ENCODE data around the gene APOBEC3C.
"Not testable (repeated sequence)": the region's sequence is repeated elsewhere in the genome, so short reads cannot be mapped to it uniquely, and the experiment has no call there.

Gene APOBEC3C

DNA sequence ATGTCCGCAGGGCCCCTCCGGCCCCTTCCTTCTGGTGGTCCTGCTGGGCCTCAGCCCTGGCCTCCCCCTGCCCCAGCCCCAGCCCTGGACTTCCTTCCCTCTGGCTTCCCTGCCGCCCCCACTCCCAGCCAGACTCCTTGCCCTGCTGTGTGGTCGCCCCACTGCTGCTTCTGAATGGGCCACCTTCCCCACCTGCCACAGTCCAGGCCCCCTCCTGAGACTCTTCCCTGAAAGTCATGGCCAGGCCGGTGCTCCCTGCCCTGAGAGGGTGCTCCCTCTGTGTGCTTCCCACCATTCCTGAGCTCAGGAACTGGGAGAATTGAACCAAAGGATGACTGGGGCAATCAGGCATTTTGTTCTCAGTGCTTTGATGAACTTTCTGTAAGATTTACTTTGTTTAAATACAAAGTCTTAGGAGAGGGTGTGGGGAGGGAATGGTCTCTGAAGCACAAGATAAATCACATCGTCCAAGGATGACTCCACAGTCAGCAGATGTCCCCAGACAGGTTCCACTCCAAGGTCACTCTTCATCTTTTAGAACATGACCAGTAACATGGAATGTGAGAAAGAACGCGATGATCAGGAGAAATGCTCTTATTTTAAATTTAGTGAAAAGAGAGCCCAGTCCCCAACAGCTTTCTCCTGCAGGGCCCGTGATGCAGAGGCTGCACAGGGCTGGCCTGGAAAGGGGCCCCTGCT, 7.6 kb downstream of the APOBEC3C start:
- no peak for DNase-seq

DNA sequence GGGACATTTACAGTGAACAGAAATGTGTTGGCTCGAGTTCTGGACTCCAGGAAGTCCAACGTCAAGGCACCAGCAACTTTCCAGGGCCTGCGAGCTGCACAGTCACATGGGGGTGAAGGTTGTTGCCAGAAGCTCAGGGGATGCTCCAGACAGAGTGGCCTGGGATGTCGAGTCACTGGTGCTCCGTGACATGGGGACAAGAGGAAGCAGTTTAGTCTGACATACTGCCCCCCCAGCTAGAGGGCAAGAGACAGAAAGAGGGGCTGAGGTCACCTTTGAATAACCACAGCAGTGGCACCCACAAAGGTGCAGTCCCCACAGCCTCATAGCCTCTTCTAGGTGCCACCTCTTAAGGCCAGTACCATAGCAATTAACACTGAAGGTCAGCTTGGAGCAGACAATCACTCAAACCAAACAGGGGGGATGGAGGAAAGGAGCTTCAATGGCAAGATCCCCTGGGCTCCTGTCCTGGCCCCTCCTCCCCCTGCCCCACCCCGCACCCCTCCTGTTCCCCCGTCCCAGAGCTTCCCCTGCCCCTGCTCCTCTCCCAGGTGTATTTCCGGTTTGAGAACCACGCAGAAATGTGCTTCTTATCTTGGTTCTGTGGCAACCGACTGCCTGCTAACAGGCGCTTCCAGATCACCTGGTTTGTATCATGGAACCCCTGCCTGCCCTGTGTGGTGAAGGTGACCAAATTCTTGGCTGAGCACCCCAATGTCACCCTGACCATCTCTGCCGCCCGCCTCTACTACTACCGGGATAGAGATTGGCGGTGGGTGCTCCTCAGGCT, 10.7 kb downstream of the APOBEC3C start:
- DNase-seq, result no peak

DNA sequence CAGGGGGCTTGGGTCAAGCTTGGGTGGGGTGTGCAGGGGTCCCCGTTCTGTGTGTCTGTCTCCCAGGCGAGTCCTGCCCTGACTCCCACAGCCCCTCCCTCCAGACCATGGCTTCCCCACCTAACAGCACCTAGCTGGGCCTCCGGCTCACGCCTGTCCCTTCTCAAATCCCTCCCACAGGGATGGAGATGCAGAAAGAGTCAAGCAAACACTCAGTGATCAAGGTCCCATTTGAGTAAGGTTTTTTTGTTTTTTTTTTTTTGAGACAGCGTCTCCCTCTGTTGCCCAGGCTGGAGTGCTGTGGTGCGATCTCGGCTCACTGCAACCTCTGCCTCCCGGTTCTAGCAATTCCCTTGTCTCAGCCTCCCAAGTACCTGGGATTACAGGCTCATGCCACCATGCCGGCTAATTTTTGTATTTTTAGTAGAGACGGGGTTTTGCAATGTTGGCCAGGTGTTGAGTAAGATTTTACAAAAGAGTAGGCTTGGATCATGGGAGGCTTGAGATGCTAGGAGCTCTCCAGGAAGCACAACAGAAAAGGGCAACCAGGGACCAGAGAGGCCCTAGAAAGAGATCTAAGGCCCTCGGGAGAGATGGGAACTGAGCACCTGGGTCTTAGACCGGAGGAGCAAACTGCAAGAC, 12.6 kb downstream of the APOBEC3C start:
- peak in 1 of 2 donors; percentile 8 for DNase-seq

DNA sequence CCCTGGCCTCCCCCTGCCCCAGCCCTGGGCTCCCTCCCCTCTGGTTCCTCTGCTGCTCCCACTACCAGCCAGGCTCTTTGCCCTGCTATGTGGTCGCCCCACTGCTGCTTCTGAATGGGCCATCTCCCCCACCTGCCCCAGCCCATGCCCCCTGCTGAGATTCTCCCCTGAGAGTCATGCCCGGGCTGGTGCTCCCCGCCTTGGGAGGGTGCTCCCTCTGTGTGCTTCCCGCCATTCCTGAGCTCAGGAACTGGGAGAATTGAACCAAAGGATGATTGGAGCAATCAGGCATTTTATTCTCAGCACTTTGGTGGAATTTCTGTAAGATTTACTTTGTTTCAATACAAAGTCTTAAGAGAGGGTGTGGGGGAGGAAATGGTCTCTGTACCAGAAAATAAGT, 13.7 kb downstream of the APOBEC3C start:
- no peak for DNase-seq

DNA sequence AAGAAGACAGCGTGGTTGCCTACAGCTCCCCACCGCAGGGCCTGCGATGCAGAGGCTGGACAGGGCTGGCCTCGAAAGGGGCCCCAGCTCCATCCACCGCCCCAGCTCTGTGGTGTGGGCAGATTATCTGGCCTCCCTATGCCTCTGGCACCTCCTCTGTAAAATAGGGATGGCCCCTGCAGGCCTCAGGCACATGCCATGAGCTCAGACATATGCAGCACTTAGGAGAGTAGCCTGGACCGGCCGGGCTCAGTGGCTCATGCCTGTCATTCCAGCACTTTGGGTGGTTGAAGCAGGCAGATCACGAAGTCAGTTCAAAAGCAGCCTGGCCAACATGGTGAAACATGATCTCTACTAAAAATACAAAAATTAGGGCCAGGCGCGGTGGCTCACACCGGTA, 14.2 kb downstream of the APOBEC3C start:
- no peak for DNase-seq

DNA sequence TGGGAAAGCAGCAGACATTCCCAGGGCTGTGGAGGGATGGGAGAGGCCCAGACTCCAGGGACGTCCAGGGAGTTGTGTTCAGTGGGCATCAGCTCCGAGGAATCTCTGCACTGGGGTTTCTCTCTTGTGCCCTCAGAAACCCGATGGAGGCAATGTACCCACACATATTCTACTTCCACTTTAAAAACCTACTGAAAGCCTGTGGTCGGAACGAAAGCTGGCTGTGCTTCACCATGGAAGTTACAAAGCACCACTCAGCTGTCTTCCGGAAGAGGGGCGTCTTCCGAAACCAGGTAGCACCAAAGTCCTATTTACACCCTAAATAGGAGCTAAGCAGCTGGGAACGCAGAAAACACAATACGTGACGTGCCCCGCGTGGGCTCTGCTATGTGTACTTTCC, 15.2 kb downstream of the APOBEC3C start:
- peak in 1 of 2 donors; percentile 22 for DNase-seq

DNA sequence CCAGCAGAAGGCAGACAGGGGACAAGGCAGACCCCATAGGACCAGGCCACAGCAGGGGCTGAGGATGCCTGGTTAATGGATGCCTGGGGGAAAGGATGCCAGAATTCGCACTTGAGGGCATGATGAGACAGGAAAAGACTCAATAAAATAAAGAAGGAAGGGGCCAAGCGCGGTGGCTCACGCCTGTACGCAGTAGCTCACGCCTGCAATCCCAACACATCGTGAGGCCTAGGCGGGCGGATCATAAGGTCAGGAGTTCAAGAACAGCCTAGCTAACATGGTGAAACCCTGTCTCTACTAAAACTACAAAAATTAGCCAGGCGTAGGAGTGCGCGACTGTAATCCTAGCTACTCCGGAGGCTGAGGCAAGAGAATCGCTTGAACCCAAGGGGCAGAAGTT, 16.6 kb downstream of the APOBEC3C start:
- peak; percentile 26 to 38 for DNase-seq

DNA sequence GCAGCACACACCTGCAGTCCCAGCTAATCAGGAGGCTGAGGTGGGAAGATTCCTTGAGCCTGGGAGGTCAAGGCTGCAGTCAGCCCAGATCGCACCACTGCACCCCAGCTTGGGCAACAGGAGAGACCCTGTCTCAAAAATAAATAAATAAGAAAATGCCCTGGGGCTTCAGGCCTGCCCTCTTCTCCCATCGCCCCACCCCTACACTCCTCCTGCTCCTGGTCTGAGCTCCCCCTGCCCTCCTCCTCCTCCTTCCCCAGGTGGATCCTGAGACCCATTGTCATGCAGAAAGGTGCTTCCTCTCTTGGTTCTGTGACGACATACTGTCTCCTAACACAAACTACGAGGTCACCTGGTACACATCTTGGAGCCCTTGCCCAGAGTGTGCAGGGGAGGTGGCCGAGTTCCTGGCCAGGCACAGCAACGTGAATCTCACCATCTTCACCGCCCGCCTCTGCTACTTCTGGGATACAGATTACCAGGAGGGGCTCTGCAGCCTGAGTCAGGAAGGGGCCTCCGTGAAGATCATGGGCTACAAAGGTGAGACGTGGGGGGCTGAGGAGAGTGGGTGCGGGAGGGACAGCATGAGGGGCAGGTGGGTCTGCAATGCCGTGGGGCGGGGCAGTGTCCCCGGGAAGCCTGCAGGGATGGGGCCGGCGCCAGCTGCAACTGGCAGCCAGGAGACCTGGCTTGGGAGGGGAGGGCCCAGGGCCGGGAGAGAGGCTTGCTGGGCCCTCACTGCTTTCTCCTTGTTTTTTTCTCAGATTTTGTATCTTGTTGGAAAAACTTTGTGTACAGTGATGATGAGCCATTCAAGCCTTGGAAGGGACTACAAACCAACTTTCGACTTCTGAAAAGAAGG, 17.6 kb downstream of the APOBEC3C start:
- not testable (repeated sequence) for DNase-seq

DNA sequence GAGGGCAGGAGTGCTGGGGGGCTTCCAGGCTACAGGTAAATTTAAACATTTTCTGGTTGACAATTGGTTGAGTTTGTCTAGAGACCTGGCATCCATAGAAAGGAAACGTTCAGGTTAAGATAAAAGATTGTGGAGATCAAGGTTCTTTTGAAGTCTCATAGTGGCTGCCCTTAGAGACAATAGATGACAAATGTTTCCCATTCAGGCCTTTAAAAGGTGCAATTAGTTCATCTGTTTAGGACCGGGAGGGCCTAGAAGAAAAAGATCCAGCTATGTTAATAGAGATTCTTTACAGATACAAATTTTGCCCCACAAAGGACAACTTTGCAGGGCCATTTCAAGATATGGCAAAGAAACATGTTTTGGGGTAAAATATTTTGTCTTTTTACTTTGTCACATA, 23.0 kb downstream of the APOBEC3C start:
- not testable (repeated sequence) for DNase-seq

DNA sequence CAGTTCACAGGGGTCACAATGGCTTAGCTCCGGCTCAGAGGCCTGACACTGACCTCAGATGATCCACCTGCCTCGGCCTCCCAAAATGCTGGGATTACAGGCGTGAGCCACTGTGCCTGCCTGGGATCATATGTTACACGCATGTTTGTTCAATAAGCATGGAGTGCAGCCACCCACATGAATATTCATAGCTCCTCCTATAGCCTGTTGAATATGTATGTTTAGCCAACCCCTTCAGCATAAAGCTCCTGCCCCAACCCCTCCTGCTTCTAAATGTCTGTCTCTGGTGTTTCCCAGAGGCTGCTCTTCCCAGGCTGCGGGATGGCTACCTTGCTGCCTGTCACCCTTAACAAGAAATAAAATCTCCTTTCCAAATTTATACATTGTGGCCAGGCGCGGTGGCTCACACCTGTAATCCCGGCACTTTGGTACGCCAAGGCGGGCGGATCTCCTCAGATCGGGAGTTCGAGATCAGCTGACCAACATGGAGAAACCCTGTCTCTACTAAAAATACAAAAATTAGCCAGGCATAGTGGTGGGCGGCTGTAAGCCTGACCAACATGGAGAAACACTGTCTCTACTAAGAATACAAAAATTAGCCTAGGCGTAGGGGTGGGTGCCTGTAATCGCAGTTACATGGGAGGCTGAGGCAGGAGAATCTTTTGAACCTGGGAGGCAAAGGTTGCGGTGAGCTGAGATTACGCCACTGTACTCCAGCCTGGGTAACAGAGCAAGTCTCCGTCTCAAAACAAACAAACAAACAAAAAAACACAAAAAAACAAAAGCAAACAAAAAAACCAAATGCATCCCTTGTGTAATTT, 25.5 kb downstream of the APOBEC3C start:
- no peak for DNase-seq

DNA sequence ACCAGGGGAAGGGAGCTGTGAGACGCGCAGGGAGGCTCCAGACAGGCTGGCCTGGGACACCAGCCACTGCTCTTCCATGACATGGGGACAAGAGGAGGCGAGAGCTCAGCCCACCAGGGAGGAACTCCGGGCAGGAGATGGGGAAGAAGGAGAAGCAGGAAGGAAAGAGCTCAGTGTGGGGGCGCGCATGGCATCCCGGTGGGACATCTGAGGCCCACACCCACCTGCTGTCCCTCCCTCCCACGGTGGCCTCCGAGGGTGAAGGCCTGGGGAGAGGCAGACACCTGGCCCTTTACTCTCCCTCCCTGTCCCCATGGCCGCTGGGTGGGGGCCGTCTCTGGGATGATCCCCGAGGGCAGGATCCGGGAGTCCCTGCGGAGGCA, 26.1 kb downstream of the APOBEC3C start:
- DNase-seq, result peak in 1 of 2 donors; percentile 29

DNA sequence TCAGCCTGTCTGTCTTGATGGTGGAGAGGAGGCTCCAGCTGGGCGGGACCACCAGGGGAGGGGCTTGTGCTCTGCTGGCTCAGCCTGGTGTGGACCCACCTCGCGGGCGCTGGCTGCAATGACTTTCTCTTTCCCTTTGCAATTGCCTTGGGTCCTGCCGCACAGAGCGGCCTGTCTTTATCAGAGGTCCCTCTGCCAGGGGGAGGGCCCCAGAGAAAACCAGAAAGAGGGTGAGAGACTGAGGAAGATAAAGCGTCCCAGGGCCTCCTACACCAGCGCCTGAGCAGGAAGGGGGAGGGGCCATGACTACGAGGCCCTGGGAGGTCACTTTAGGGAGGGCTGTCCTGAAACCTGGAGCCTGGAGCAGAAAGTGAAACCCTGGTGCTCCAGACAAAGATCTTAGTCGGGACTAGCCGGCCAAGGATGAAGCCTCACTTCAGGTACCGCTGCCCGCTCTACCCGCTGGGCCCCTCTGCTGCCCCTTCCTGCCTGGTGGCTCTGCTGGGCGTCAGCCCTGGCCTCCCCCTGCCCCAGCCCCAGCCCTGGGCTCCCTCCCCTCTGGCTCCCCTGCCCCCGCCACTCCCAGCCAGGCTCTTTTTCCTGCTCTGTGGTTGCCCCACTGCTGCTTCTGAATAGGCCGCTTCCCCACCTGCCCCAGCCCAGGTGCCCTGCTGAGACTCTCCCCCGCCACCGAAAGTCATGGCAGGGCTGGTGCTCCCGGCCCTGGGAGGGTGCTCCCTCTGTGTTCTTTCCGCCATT, 26.7 kb downstream of the APOBEC3C start, which contains the start of gene APOBEC3F:
TSS of gene APOBEC3F (plus strand) at position 327 of the 759 bp plus-strand sequence. CDS start at position 424, 97 bp downstream.
- DNase-seq, result peak; percentile 20 to 36

DNA sequence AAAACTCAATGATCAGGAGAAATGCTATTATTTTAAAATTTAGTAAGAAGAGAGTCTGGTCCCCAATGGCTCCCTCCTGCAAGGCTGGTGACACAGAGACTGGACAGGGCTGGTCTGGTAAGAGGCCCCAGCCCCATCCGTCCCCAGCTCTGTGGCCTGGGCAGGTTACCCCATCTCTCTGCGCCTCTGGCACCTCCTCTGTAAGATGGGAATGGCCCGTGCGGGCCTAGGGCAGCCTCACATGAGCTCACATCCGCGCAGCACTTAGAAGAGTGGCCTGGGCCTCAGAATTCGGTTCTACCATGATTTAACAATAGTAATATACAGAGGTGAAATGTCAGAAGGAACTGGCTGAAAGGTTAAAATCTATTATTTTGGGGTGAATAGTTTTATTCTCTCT, 27.9 kb downstream of the APOBEC3C start:
- no peak for DNase-seq

DNA sequence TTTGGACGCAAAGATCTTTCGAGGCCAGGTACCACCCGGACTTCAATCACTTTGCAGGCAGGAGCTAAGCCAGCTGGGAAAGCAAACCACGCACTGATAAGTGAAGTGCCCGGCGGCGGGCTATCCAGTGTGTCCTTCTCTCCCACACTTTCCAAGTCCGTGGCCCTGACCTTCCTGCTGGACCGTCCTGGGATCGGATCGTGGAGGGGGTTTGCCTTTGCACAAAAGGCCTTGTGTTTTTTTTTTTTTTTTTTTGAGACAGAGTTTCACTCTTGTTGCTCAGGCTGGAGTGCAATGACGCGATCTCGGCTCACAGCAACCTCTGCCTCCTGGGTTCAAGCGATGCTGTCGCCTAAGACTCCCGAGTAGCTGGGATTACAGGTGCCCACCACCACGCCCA, 29.0 kb downstream of the APOBEC3C start:
- not testable (repeated sequence) for DNase-seq

DNA sequence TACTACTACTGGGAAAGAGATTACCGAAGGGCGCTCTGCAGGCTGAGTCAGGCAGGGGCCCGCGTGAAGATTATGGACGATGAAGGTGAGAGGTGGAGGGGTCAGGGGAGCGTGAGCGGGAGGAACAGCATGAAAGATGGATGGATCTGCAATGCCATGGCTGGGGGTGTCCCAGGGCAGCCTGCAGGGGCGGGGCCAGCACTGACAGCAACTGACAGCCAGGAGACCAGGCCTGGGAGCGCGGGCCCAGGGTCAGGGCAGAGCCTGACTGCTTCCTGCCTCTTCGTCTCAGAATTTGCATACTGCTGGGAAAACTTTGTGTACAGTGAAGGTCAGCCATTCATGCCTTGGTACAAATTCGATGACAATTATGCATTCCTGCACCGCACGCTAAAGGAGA, 31.1 kb downstream of the APOBEC3C start:
- DNase-seq, result not testable (repeated sequence)

DNA sequence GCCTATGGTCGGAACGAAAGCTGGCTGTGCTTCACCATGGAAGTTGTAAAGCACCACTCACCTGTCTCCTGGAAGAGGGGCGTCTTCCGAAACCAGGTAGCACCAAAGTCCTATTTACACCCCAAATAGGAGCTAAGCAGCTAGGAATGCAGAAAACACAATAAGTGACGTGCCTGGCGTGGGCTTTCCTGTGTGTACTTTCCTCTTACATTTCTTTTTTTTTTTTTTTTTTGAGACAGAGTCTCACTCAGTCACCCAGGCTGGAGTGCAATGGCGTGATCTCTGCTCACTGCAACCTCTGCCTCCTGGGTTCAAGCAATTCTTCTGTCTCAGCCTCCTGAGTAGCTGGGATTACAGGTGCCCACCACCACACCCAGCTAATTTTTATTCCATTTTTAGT, 35.4 kb downstream of the APOBEC3C start:
- not testable (repeated sequence) for DNase-seq

DNA sequence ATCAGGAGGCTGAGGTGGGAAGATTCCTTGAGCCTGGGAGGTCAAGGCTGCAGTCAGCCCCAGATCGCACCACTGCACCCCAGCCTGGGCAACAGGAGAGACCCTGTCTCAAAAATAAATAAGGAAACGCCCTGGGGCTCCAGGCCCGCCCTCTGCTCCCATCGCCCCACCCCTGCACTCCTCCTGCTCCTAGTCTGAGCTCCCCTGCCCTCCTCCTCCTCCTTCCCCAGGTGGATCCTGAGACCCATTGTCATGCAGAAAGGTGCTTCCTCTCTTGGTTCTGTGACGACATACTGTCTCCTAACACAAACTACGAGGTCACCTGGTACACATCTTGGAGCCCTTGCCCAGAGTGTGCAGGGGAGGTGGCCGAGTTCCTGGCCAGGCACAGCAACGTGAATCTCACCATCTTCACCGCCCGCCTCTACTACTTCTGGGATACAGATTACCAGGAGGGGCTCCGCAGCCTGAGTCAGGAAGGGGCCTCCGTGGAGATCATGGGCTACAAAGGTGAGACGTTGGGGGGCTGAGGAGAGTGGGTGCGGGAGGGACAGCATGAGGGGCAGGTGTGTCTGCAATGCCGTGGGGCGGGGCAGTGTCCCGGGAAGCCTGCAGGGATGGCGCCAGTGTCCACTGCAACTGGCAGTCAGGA, 37.9 kb downstream of the APOBEC3C start:
- not testable (repeated sequence) for DNase-seq

DNA sequence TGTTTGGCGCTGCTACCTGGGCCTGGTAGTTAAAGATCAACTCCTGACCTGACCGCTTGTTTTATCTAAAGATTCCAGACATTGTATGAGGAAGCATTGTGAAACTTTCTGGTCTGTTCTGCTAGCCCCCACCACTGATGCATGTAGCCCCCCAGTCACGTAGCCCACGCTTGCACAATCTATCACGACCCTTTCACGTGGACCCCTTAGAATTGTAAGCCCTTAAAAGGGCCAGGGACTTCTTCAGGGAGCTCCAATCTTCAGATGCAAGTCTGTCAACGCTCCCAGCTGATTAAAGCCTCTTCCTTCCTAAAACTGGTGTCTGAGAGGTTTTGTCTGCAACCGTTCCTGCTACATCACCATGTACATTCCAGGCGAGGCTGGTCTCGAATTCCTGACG, 41.6 kb downstream of the APOBEC3C start:
- DNase-seq, result no peak

DNA sequence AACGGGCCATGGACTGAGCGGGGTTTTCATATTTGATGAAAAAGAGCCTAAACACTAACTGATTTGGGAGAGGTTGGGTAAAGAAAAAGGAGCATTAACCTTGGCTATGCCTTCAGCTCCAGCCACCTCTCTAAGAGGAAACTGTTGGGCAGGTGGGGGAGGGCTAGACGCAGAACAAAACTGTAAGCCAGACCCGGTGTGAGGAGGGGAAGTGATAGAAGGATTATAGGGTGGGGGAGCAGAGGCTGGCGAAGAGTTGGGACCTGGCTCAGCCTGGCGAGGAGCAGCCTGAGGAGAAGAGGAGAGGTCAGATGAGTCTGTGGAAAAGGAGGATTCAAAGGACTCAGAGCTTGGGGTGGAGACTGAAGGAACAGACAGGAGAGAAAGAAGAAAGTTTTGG, 47.2 kb downstream of the APOBEC3C start:
- not testable (repeated sequence) for DNase-seq

DNA sequence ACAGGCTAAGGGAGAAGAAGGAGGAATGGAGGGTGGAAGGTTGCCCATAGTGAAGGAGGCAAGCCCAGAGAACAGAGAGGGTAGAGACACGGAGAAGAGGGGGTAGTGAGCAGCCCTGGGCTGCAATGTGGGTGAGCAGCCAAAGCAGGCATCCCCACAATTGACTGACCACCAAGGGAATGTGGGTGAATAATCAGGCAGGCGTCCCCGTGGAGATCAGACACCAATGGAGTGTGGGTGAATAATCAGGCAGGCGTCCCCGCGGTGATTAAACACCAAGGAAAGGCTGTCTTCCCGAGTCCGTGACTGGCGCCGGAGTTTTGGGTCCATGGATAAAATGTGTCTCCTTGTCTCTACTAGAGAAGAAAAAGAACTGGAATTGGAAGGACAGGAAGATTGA, 47.9 kb downstream of the APOBEC3C start:
- DNase-seq, result not testable (repeated sequence)

Measured in inflammatory macrophage (primary cell).